ENCODE results near the gene LELP1.
A peak's percentile ranks its signal among the peaks of the same experiment; 100 is the strongest.
"Not testable (repeated sequence)": the region's sequence is repeated elsewhere in the genome, so short reads cannot be mapped to it uniquely, and the experiment has no call there.

LELP1 gene

GRCh38 chr1:153223040-153223891, 20.0 kb downstream of the LELP1 start:
- not testable (repeated sequence) for H4K20me1 ChIP-seq (ENCODE audit: insufficient read depth, low read length, poor library complexity, severe bottlenecking); H3K4me1 ChIP-seq (ENCODE audit: insufficient read depth, low read length, poor library complexity, severe bottlenecking); H3K79me2 ChIP-seq (ENCODE audit: insufficient read depth, low read length); H3K9ac ChIP-seq (ENCODE audit: low read depth, low read length, poor library complexity, severe bottlenecking); H3K9me2 ChIP-seq (replicated peaks; ENCODE audit: low read depth, low read length); H3K9me3 ChIP-seq (ENCODE audit: insufficient read depth, low read depth, low read length); H3F3A ChIP-seq (ENCODE audit: low read depth); H3K27me3 ChIP-seq (ENCODE audit: insufficient read depth, low read length, poor library complexity, severe bottlenecking); H3K4me2 ChIP-seq (ENCODE audit: low read depth, low read length, poor library complexity, severe bottlenecking); H3K4me3 ChIP-seq (ENCODE audit: low read length, poor library complexity, severe bottlenecking); H3K36me3 ChIP-seq (ENCODE audit: insufficient read depth, low read length)
- TF ChIP-seq, protein P1, sequence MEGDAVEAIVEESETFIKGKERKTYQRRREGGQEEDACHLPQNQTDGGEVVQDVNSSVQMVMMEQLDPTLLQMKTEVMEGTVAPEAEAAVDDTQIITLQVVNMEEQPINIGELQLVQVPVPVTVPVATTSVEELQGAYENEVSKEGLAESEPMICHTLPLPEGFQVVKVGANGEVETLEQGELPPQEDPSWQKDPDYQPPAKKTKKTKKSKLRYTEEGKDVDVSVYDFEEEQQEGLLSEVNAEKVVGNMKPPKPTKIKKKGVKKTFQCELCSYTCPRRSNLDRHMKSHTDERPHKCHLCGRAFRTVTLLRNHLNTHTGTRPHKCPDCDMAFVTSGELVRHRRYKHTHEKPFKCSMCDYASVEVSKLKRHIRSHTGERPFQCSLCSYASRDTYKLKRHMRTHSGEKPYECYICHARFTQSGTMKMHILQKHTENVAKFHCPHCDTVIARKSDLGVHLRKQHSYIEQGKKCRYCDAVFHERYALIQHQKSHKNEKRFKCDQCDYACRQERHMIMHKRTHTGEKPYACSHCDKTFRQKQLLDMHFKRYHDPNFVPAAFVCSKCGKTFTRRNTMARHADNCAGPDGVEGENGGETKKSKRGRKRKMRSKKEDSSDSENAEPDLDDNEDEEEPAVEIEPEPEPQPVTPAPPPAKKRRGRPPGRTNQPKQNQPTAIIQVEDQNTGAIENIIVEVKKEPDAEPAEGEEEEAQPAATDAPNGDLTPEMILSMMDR (conservative IDR thresholded peaks at IDR 0.05; ENCODE audit: low read length): peak; percentile 66
- peak overlapping the region; percentile 59; the same call in 1 of the 2 replicates for H2AFZ ChIP-seq (ENCODE audit: low read length)

- Histone ChIP-seq H3K4me2 (ENCODE audit: low read depth, low read length, poor library complexity, severe bottlenecking) (no peak overlapping the region), H3K4me3 (ENCODE audit: low read length, poor library complexity, severe bottlenecking) (no peak overlapping the region), H3F3A (ENCODE audit: low read depth) (no peaks in the 10 kb centered on the region), H3K4me1 (ENCODE audit: insufficient read depth, low read length, poor library complexity, severe bottlenecking) (no peaks in the 10 kb centered on the region), H3K9me2 (replicated peaks; ENCODE audit: low read depth, low read length) (no peaks in the 10 kb centered on the region), H3K27me3 (ENCODE audit: insufficient read depth, low read length, poor library complexity, severe bottlenecking) (no peaks in the 10 kb centered on the region), H2AFZ (ENCODE audit: low read length) (no peak overlapping the region), H3K36me3 (ENCODE audit: insufficient read depth, low read length) (no peaks in the 10 kb centered on the region), H3K79me2 (ENCODE audit: insufficient read depth, low read length) (no peaks in the 10 kb centered on the region), H3K9ac (ENCODE audit: low read depth, low read length, poor library complexity, severe bottlenecking) (no peak overlapping the region), H4K20me1 (ENCODE audit: insufficient read depth, low read length, poor library complexity, severe bottlenecking) (no peaks in the 10 kb centered on the region), H3K9me3 (ENCODE audit: insufficient read depth, low read depth, low read length) (no peaks in the 10 kb centered on the region)
- TF ChIP-seq, protein P1 (conservative IDR thresholded peaks at IDR 0.05; ENCODE audit: low read length): no peak
- no peak for TF ChIP-seq EZH2phosphoT487 (IDR thresholded peaks at IDR 0.05; ENCODE audit: borderline replicate concordance)
Observed at GRCh38 chr1:153227810-153228209, 24.6 kb downstream of the LELP1 start.

DNA sequence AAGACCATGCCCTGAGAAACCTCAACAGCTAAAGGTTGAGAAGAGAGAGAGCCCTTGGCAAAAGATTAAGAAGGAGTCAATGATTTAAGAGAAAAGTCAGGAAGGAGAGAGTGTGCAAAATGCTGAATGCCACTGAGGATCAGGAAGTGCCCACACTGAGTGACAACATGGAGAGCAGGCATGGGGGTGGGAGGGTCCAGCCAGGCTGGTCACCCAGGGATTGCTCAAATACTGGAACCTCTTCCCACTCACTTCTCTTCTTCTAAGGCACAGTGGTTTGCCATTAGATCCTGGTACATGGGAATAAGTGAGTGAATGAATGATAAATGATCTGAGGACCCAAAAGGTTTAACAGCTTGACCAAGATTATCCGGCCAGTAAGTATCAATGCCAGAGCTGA, 25.3 kb downstream of the LELP1 start:
- Histone ChIP-seq H3K36me3 (ENCODE audit: insufficient read depth, low read length) (no peaks in the 10 kb centered on the region), H4K20me1 (ENCODE audit: insufficient read depth, low read length, poor library complexity, severe bottlenecking) (no peaks in the 10 kb centered on the region), H3K79me2 (ENCODE audit: insufficient read depth, low read length) (no peaks in the 10 kb centered on the region), H3K9ac (ENCODE audit: low read depth, low read length, poor library complexity, severe bottlenecking) (no peak overlapping the region), H3K4me2 (ENCODE audit: low read depth, low read length, poor library complexity, severe bottlenecking) (no peak overlapping the region), H3K9me2 (replicated peaks; ENCODE audit: low read depth, low read length) (no peaks in the 10 kb centered on the region), H3K9me3 (ENCODE audit: insufficient read depth, low read depth, low read length) (no peaks in the 10 kb centered on the region), H2AFZ (ENCODE audit: low read length) (no peak overlapping the region), H3K4me1 (ENCODE audit: insufficient read depth, low read length, poor library complexity, severe bottlenecking) (no peaks in the 10 kb centered on the region), H3F3A (ENCODE audit: low read depth) (no peaks in the 10 kb centered on the region), H3K27me3 (ENCODE audit: insufficient read depth, low read length, poor library complexity, severe bottlenecking) (no peaks in the 10 kb centered on the region), H3K4me3 (ENCODE audit: low read length, poor library complexity, severe bottlenecking) (no peak overlapping the region)
- TF ChIP-seq, protein P1 (conservative IDR thresholded peaks at IDR 0.05; ENCODE audit: low read length): no peak
- TF ChIP-seq EZH2phosphoT487 (IDR thresholded peaks at IDR 0.05; ENCODE audit: borderline replicate concordance): no peak

Data from Loucy (cell line).